Adrenal gland (tissue), 12 donors: Measurements from ENCODE around the gene DNAJC10. TPM values are rescaled to one million over a fixed set of nuclear protein-coding genes. Genes with fewer than 3 reads are reported as not detected.
A peak's percentile ranks its signal among the peaks of the same experiment; 100 is the strongest.

Source experiments
- DNase-seq, 7 donors: peaks; one replicate each; pipeline ENCODE4 v3.0.0-alpha.2; 2019 to 2020
- H3K27ac ChIP-seq, 5 donors: fragments of 200-600 bp; sonication (generic) in 4 of 5; 1 replicate in 3 of 5; 2 replicates in 2 of 5; pipeline versions ENCODE4 v1.5.1 to v1.8.0; 2016 to 2020; ENCODE audit warnings: mild to moderate bottlenecking in 1 of 5
- H3K27me3 ChIP-seq: fragments of 200-600 bp; 2 replicates; pipeline ENCODE4 v1.8.0; 2021
- H3K36me3 ChIP-seq, 2 donors: fragments of 200-600 bp; replicated peaks in 1 of 2; 1 replicate in 1 of 2; 2 replicates in 1 of 2; pipeline versions ENCODE4 v1.5.1 to v1.8.0; 2018 to 2022
- H3K4me1 ChIP-seq, 2 donors: fragments of 200-600 bp; replicated peaks in 1 of 2; 1 replicate in 1 of 2; 2 replicates in 1 of 2; pipeline versions ENCODE4 v1.5.1 to v1.8.0; 2018 to 2021
- H3K4me3 ChIP-seq, 4 donors: fragments of 200-600 bp; sonication (generic) in 3 of 4; one replicate each; pipeline ENCODE4 v1.5.1; 2016 to 2018
- H3K9me3 ChIP-seq, 3 donors: fragments of 200-600 bp; sonication (generic) in 1 of 3; replicated peaks in 1 of 3; 1 replicate in 2 of 3; 2 replicates in 1 of 3; pipeline versions ENCODE4 v1.5.1 to v1.8.0; 2016 to 2021
- POLR2A ChIP-seq, 2 donors: fragments of 450-650 bp; IDR thresholded peaks; one replicate each; pipeline ENCODE4 v1.6.1; 2017; ENCODE audit warnings: antibody characterized with exemption in 2 of 2, mild to moderate bottlenecking in 2 of 2, moderate library complexity in 1 of 2
- WGBS, 4 donors: extraction: QIAGEN DNeasy Blood & Tissue Kit in 2 of 4; methylation state at CpG; one replicate each; pipeline versions ENCODE4 v1.1.5 to v1.1.7; 2013 to 2017; 5-methylcytosine and 5-hydroxymethylcytosine counted together
- intact Hi-C, 2 donors: fragments of 100-400 bp; cut with DNase I; formaldehyde crosslinking; loops; one replicate each; pipeline versions ENCODE4 v1.14.1 to v1.15.0; 2022 to 2023
- polyA plus RNA-seq, 3 donors: library from polyadenylated mRNA; stranded (reverse); fragments of 200-250 nt in 2 of 3; fragments of 350-450 nt in 1 of 3; fragmentation: Illumina TruSeq in 1 of 3; extraction: RNeasy Lipid Tissue Mini Kit (QIAGEN cat#74804) in 1 of 3; gene quantifications; one replicate each; pipeline ENCODE4 v1.2.3, GENCODE V29; 2013 to 2014
- total RNA-seq, 9 donors: library from RNA; depleted of rRNA in 4 of 9; stranded (reverse); fragments of >200 nt in 4 of 9; fragments of 120-200 nt in 1 of 9; fragmentation: NEBNext Ultra II Directional in 1 of 9; extraction: Animal tissue kit (Norgen Biotek cat#: 25700) in 1 of 9; gene quantifications; one replicate each; pipeline versions ENCODE4 v1.1.0 to v1.2.4, GENCODE V29; 2013 to 2023
- TF ChIP-seq, protein P1 (sequence below), 6 experiments: fragments of 450-650 bp in 4 of 6; fragments of 200-600 bp in 2 of 6; sonication (generic) in 1 of 6; IDR thresholded peaks; 1 replicate in 5 of 6; 2 replicates in 1 of 6; pipeline versions ENCODE4 v1.5.1 to v1.8.0; 2016 to 2021; ENCODE audit warnings: antibody characterized with exemption in 6 of 6, mild to moderate bottlenecking in 2 of 6, moderate library complexity in 1 of 6
- donor health status: healthy with polysubstance abuse.
- donor health status: Bipolar disorder and iron deficiency.
- donor health status: DM: yes; HTN: yes; CAD: no.
- donor health status: DM: no; HTN: no; CAD: no.
- donor health status: DM: no; HTN: no; CAD: no.
- donor health status: DM: yes; HTN: yes; CAD: no.

DNAJC10 gene
- total and polyA plus RNA-seq, 12 donors: 16.7 to 88.3 (median 41.1) TPM

DNA sequence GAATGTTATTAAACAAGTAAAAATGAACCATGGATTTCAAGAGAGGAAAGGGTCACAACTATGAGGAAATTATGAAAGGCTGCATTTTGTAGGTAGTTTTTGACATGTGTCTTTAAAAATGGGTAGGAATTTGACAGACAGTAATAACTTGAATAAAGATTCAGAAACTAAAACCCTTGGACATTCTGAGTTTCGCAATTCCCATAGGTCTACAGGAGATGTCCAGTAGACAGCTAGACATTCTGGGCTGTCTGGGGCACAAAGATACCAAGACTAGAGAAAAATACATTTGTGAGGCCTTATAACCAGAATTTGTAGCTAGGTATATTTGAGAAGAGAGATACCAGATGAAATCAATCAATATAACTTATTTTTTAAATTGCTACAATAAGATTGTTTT, 42.3 kb downstream of the DNAJC10 start:
- Histone ChIP-seq H3K4me1 (peaks cover 0 to 12% of the 10 kb centered on the region in 2 donors), H3K27me3 (no peaks in the 10 kb centered on the region), H3K4me3 (no peak overlapping the region), H3K27ac (no peak overlapping the region), H3K9me3 (no peaks in the 10 kb centered on the region), H3K36me3 (peaks cover 0 to 27% of the 10 kb centered on the region in 2 donors)
- 94 to 100% (median 98%) methylated on average over 1 of the region's 1 CpG for WGBS, 4 donors
- intact Hi-C loops: no loop called here
- TF ChIP-seq POLR2A (IDR thresholded peaks at IDR 0.05): no peak
- TF ChIP-seq, protein P1, sequence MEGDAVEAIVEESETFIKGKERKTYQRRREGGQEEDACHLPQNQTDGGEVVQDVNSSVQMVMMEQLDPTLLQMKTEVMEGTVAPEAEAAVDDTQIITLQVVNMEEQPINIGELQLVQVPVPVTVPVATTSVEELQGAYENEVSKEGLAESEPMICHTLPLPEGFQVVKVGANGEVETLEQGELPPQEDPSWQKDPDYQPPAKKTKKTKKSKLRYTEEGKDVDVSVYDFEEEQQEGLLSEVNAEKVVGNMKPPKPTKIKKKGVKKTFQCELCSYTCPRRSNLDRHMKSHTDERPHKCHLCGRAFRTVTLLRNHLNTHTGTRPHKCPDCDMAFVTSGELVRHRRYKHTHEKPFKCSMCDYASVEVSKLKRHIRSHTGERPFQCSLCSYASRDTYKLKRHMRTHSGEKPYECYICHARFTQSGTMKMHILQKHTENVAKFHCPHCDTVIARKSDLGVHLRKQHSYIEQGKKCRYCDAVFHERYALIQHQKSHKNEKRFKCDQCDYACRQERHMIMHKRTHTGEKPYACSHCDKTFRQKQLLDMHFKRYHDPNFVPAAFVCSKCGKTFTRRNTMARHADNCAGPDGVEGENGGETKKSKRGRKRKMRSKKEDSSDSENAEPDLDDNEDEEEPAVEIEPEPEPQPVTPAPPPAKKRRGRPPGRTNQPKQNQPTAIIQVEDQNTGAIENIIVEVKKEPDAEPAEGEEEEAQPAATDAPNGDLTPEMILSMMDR (IDR thresholded peaks at IDR 0.05): no peak
- no peak for DNase-seq

DNA sequence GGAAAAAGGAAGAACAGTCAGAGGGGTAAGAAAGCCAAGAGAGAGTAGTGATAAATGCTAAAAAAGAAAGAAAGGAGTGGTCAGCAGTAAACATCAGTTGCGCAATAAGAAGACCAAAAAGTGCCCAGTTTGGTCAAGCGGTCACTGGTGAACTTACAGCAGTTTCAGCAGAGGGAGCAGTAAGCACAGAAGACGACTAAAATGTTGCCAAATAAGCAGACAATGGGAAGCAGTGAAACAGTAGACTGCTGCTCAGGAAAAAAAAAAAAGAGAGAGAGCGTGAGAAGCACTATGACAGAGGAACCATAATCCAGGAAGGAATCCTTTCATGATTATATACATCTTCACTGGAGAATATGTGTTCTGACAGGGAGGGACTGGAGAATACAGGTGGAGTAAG, 45.8 kb downstream of the DNAJC10 start:
- no peaks in the 10 kb centered on the region for H3K9me3 ChIP-seq
- intact Hi-C loops: no loop called here
- H3K4me3 ChIP-seq: no peak overlapping the region
- H3K36me3 ChIP-seq: peaks cover 0 to 31% of the 10 kb centered on the region in 2 donors
- WGBS, 4 donors: 60 to 70% (median 66%) methylated on average over 4 of the region's 4 CpGs
- peaks cover 0 to 12% of the 10 kb centered on the region in 2 donors for H3K4me1 ChIP-seq
- peak in 3 of 7 donors; percentile 10 to 26 (median 14) for DNase-seq
- TF ChIP-seq, protein P1 (IDR thresholded peaks at IDR 0.05): peak in 3 of 6 experiments; percentile 14 to 33 (median 16)
- no peak for TF ChIP-seq POLR2A (IDR thresholded peaks at IDR 0.05)
- no peaks in the 10 kb centered on the region for H3K27me3 ChIP-seq
- peak overlapping the region in 3 of 5 donors; percentile 1 to 50 (median 37) for H3K27ac ChIP-seq

DNA sequence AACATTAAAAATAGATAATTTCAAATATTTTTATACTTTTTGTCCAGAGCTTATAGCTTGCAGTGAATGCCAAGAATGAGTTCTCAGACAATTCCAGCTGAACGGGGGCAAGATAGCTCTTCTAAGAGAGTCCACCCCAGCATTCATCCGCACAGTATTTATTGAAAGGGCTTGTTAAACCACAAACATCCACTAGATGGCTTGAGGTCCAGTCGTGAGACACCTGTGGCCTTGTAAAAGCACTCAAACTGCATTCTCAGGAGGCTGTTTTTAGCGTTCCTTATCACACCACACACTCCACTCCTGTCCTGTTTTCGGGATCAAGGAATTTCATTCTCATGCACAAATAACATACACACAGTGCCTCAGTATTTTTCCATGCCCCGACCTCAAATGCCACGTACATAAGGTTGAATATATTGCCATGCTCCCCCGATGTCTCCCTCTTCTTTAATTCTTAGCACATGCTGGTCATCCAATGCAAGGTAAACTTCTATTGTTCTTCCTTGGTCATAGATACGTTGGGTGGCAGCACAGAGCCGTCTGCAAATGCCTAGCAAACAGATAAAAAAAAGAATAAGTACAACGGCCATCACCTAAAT, 47.4 kb downstream of the DNAJC10 start:
- Histone ChIP-seq H3K4me3 (no peak overlapping the region), H3K27ac (peak overlapping the region in 1 of 5 donors; percentile 50), H3K9me3 (no peaks in the 10 kb centered on the region), H3K4me1 (peaks cover 0 to 12% of the 10 kb centered on the region in 2 donors), H3K27me3 (no peaks in the 10 kb centered on the region), H3K36me3 (peaks cover 0 to 26% of the 10 kb centered on the region in 2 donors)
- peak in 6 of 7 donors; percentile 35 to 67 (median 43) for DNase-seq
- intact Hi-C loops: no loop called here
- TF ChIP-seq, protein P1 (IDR thresholded peaks at IDR 0.05): peak; percentile 56 to 71 (median 60)
- TF ChIP-seq POLR2A (IDR thresholded peaks at IDR 0.05): no peak
- 47 to 51% (median 49%) methylated on average over 11 of the region's 11 CpGs for WGBS, 4 donors

DNA sequence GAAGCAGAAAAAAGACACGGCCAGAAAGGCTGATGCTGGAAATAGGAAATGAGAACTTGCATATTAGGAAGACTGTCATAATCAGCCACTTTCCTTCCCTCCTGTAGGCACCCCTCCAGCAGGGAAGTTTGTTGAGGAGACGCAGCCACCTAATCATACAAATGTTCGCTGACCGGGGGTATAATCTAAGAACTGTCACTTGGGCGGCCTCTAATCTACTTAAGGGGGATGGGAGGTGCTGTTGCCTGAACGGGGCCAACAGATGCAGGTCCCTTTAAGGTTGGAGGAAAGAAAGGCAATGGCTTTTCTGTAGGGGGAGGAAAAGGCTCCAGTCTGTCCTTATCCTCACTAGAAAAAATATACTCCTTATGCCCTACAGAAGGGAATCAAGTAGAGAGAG, 50.6 kb downstream of the DNAJC10 start:
- no peak for DNase-seq
- H3K4me1 ChIP-seq: peaks cover 0 to 12% of the 10 kb centered on the region in 2 donors
- WGBS, 4 donors: 69 to 81% (median 71%) methylated on average over 6 of the region's 6 CpGs
- TF ChIP-seq, protein P1 (IDR thresholded peaks at IDR 0.05): no peak
- TF ChIP-seq POLR2A (IDR thresholded peaks at IDR 0.05): no peak
- no peak overlapping the region for H3K27ac ChIP-seq
- H3K9me3 ChIP-seq: no peaks in the 10 kb centered on the region
- H3K27me3 ChIP-seq: no peaks in the 10 kb centered on the region
- no peak overlapping the region for H3K4me3 ChIP-seq
- intact Hi-C loops: no loop called here
- peaks cover 0 to 9% of the 10 kb centered on the region in 2 donors for H3K36me3 ChIP-seq
